ENCODE data around the gene HSDL1. TPM values are rescaled to one million over a fixed set of nuclear protein-coding genes. Genes with fewer than 3 reads are reported as not detected.
A peak's percentile ranks its signal among the peaks of the same experiment; 100 is the strongest.
"Not testable (repeated sequence)": the region's sequence is repeated elsewhere in the genome, so short reads cannot be mapped to it uniquely, and the experiment has no call there.

HSDL1 gene
- total RNA-seq, 1 donor from 2014 or later = 50.2 TPM

- H3K27me3 Mint-ChIP-seq (ENCODE audit: unreplicated experiment) = peaks cover 5% of the 10 kb centered on the region
Observed at GRCh38 chr16:84131117-84131516, 13.9 kb downstream of the HSDL1 start.

GRCh38 chr16:84124257-84125073 is 20.5 kb downstream of the HSDL1 start:
- DNase-seq (ENCODE audit: low spot score) = no peak
- TF ChIP-seq CTCF (IDR thresholded peaks at IDR 0.05; ENCODE audit: unreplicated experiment) = no peak
- no peak overlapping the region for H3K4me3 Mint-ChIP-seq (ENCODE audit: unreplicated experiment)
- no peaks in the 10 kb centered on the region for H3K4me1 Mint-ChIP-seq (ENCODE audit: unreplicated experiment)
- H3K27me3 Mint-ChIP-seq (ENCODE audit: unreplicated experiment) = no peaks in the 10 kb centered on the region
- H3K9me3 Mint-ChIP-seq (ENCODE audit: unreplicated experiment) = no peaks in the 10 kb centered on the region
- no peak overlapping the region for H3K27ac Mint-ChIP-seq (ENCODE audit: unreplicated experiment)
- peaks cover 12% of the 10 kb centered on the region for H3K36me3 Mint-ChIP-seq (ENCODE audit: low read depth, unreplicated experiment)

More at GRCh38 chr16:84131117-84131516, 13.9 kb downstream of the HSDL1 start:
- no peak overlapping the region for H3K4me3 Mint-ChIP-seq (ENCODE audit: unreplicated experiment)
- peaks cover 2% of the 10 kb centered on the region for H3K4me1 Mint-ChIP-seq (ENCODE audit: unreplicated experiment)
- no peak for DNase-seq (ENCODE audit: low spot score)
- peaks cover 20% of the 10 kb centered on the region for H3K36me3 Mint-ChIP-seq (ENCODE audit: low read depth, unreplicated experiment)
- H3K27ac Mint-ChIP-seq (ENCODE audit: unreplicated experiment) = no peak overlapping the region
- TF ChIP-seq CTCF (IDR thresholded peaks at IDR 0.05; ENCODE audit: unreplicated experiment) = no peak
- no peaks in the 10 kb centered on the region for H3K9me3 Mint-ChIP-seq (ENCODE audit: unreplicated experiment)

GRCh38 chr16:84121007-84121406 is 24.0 kb downstream of the HSDL1 start:
- no peak for TF ChIP-seq CTCF (IDR thresholded peaks at IDR 0.05; ENCODE audit: unreplicated experiment)
- no peak overlapping the region for H3K27ac Mint-ChIP-seq (ENCODE audit: unreplicated experiment)
- H3K36me3 Mint-ChIP-seq (ENCODE audit: low read depth, unreplicated experiment) = peaks cover 7% of the 10 kb centered on the region
- H3K9me3 Mint-ChIP-seq (ENCODE audit: unreplicated experiment) = no peaks in the 10 kb centered on the region
- H3K27me3 Mint-ChIP-seq (ENCODE audit: unreplicated experiment) = peaks cover 4% of the 10 kb centered on the region
- no peak for DNase-seq (ENCODE audit: low spot score)
- no peak overlapping the region for H3K4me3 Mint-ChIP-seq (ENCODE audit: unreplicated experiment)
- H3K4me1 Mint-ChIP-seq (ENCODE audit: unreplicated experiment) = peaks cover 7% of the 10 kb centered on the region

- H3K27ac Mint-ChIP-seq (ENCODE audit: unreplicated experiment) = no peak overlapping the region
- peaks cover 16% of the 10 kb centered on the region for H3K4me1 Mint-ChIP-seq (ENCODE audit: unreplicated experiment)
- H3K9me3 Mint-ChIP-seq (ENCODE audit: unreplicated experiment) = no peaks in the 10 kb centered on the region
- H3K27me3 Mint-ChIP-seq (ENCODE audit: unreplicated experiment) = peaks cover 7% of the 10 kb centered on the region
- no peak overlapping the region for H3K4me3 Mint-ChIP-seq (ENCODE audit: unreplicated experiment)
- H3K36me3 Mint-ChIP-seq (ENCODE audit: low read depth, unreplicated experiment) = peaks cover 8% of the 10 kb centered on the region
- no peak for TF ChIP-seq CTCF (IDR thresholded peaks at IDR 0.05; ENCODE audit: unreplicated experiment)
- DNase-seq (ENCODE audit: low spot score) = no peak
Observed at GRCh38 chr16:84120023-84120422, 25.0 kb downstream of the HSDL1 start.

GRCh38 chr16:84119368-84119767 is 25.6 kb downstream of the HSDL1 start:
- H3K4me3 Mint-ChIP-seq (ENCODE audit: unreplicated experiment) = no peak overlapping the region
- H3K36me3 Mint-ChIP-seq (ENCODE audit: low read depth, unreplicated experiment) = peaks cover 8% of the 10 kb centered on the region
- no peak for DNase-seq (ENCODE audit: low spot score)
- TF ChIP-seq CTCF (IDR thresholded peaks at IDR 0.05; ENCODE audit: unreplicated experiment) = no peak
- H3K4me1 Mint-ChIP-seq (ENCODE audit: unreplicated experiment) = peaks cover 16% of the 10 kb centered on the region
- no peaks in the 10 kb centered on the region for H3K9me3 Mint-ChIP-seq (ENCODE audit: unreplicated experiment)
- H3K27me3 Mint-ChIP-seq (ENCODE audit: unreplicated experiment) = peaks cover 7% of the 10 kb centered on the region
- no peak overlapping the region for H3K27ac Mint-ChIP-seq (ENCODE audit: unreplicated experiment)

GRCh38 chr16:84118315-84118714 is 26.7 kb downstream of the HSDL1 start:
- not testable (repeated sequence) for H3K36me3 Mint-ChIP-seq (ENCODE audit: low read depth, unreplicated experiment); DNase-seq (ENCODE audit: low spot score); H3K9me3 Mint-ChIP-seq (ENCODE audit: unreplicated experiment); H3K27ac Mint-ChIP-seq (ENCODE audit: unreplicated experiment); H3K27me3 Mint-ChIP-seq (ENCODE audit: unreplicated experiment)
- peaks cover 16% of the 10 kb centered on the region for H3K4me1 Mint-ChIP-seq (ENCODE audit: unreplicated experiment)
- H3K4me3 Mint-ChIP-seq (ENCODE audit: unreplicated experiment) = peak overlapping the region; percentile 67

Data from endothelial cell (in vitro differentiated cells).